ENCODE measurements around the gene AOC3.

GRCh38 chr17:42901535-42902229, 50.7 kb downstream of the AOC3 start:
- TF ChIP-seq POLR2A (IDR thresholded peaks at IDR 0.05) (no peak), CTCF (IDR thresholded peaks at IDR 0.05 in 4 of 5, conservative IDR thresholded peaks at IDR 0.05 in 1 of 5) (no peak)
